ENCODE data around the gene GLP2R. TPM values are rescaled to one million over a fixed set of nuclear protein-coding genes. Genes with fewer than 3 reads are reported as not detected.

The GLP2R gene
- total and polyA plus RNA-seq, 10 of the 15 experiments (the other 5 are each of a cell fraction or from before 2014, with no cell fraction given): not detected

DNA sequence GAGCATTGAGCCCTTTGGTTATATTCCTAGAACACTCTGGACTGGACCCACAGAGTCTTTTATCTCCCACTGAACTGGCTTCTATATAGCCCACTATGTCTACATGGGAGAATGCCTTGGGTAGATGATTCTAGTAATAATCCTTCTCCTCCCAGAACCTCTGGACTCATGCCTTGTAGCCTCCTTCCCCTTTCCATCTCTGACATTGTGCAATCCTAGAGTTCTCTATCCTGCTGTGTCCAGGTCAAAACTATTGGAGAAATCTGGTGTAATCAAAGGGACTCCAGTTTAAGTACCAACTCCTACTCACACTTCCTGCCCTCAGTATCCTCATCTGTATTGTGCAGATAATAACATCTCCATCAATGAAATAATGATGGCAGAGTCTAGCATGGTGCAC lies 70.2 kb downstream of the GLP2R start:
- FAIRE-seq (no peak), DNase-seq (ENCODE audit: low read depth, low spot score) (no peak), ATAC-seq (no peak)
- H3K27me3 ChIP-seq (replicated peaks in 1 of 2; ENCODE audit: control insufficient read depth in 2 of 2, insufficient read depth in 2 of 2, low read length in 1 of 2): peaks cover 0 to 4% of the 10 kb centered on the region in 2 experiments; a peak in 1 of 4 replicates
- H3K9ac ChIP-seq (ENCODE audit: control insufficient read depth, insufficient read depth, low read length): no peak overlapping the region
- intact Hi-C loops (cut with micrococcal nuclease; ENCODE audit: unreplicated experiment): no loop called here
- POLR2A ChIA-PET: no interaction called here
- H4K20me1 ChIP-seq (ENCODE audit: control insufficient read depth, insufficient read depth): no peaks in the 10 kb centered on the region
- no TSS peak for BruUV-seq (replicated peaks)
- H3K36me3 ChIP-seq (ENCODE audit: control insufficient read depth in 2 of 2, insufficient read depth in 2 of 2, low read length in 1 of 2): no peaks in the 10 kb centered on the region
- no peak overlapping the region for H3K4me2 ChIP-seq (ENCODE audit: control insufficient read depth, insufficient read depth)
- TF ChIP-seq SIN3A (IDR thresholded peaks at IDR 0.05; ENCODE audit: low read depth, low read length): no peak
- no peak for TF ChIP-seq MTA2 (IDR thresholded peaks at IDR 0.05; ENCODE audit: low read depth)
- no peak for TF ChIP-seq BCL11A (IDR thresholded peaks at IDR 0.05; ENCODE audit: low read depth, low read length)
- TF ChIP-seq NRF1 (conservative IDR thresholded peaks at IDR 0.05; ENCODE audit: low read depth, low read length): no peak
- TF ChIP-seq SREBF1 (IDR thresholded peaks at IDR 0.05; ENCODE audit: low read length): no peak
- TF ChIP-seq, protein P1, sequence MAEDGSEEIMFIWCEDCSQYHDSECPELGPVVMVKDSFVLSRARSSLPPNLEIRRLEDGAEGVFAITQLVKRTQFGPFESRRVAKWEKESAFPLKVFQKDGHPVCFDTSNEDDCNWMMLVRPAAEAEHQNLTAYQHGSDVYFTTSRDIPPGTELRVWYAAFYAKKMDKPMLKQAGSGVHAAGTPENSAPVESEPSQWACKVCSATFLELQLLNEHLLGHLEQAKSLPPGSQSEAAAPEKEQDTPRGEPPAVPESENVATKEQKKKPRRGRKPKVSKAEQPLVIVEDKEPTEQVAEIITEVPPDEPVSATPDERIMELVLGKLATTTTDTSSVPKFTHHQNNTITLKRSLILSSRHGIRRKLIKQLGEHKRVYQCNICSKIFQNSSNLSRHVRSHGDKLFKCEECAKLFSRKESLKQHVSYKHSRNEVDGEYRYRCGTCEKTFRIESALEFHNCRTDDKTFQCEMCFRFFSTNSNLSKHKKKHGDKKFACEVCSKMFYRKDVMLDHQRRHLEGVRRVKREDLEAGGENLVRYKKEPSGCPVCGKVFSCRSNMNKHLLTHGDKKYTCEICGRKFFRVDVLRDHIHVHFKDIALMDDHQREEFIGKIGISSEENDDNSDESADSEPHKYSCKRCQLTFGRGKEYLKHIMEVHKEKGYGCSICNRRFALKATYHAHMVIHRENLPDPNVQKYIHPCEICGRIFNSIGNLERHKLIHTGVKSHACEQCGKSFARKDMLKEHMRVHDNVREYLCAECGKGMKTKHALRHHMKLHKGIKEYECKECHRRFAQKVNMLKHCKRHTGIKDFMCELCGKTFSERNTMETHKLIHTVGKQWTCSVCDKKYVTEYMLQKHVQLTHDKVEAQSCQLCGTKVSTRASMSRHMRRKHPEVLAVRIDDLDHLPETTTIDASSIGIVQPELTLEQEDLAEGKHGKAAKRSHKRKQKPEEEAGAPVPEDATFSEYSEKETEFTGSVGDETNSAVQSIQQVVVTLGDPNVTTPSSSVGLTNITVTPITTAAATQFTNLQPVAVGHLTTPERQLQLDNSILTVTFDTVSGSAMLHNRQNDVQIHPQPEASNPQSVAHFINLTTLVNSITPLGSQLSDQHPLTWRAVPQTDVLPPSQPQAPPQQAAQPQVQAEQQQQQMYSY (CRISPR knock-in tag; IDR thresholded peaks at IDR 0.05): no peak
- no peak for TF ChIP-seq WRNIP1 (IDR thresholded peaks at IDR 0.05; ENCODE audit: borderline replicate concordance, low read depth, low read length)
- TF ChIP-seq SIX5 (IDR thresholded peaks at IDR 0.05; ENCODE audit: low read depth, low read length, severe bottlenecking): no peak
- TF ChIP-seq, protein P2, sequence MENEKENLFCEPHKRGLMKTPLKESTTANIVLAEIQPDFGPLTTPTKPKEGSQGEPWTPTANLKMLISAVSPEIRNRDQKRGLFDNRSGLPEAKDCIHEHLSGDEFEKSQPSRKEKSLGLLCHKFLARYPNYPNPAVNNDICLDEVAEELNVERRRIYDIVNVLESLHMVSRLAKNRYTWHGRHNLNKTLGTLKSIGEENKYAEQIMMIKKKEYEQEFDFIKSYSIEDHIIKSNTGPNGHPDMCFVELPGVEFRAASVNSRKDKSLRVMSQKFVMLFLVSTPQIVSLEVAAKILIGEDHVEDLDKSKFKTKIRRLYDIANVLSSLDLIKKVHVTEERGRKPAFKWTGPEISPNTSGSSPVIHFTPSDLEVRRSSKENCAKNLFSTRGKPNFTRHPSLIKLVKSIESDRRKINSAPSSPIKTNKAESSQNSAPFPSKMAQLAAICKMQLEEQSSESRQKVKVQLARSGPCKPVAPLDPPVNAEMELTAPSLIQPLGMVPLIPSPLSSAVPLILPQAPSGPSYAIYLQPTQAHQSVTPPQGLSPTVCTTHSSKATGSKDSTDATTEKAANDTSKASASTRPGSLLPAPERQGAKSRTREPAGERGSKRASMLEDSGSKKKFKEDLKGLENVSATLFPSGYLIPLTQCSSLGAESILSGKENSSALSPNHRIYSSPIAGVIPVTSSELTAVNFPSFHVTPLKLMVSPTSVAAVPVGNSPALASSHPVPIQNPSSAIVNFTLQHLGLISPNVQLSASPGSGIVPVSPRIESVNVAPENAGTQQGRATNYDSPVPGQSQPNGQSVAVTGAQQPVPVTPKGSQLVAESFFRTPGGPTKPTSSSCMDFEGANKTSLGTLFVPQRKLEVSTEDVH (IDR thresholded peaks at IDR 0.05; ENCODE audit: low read depth, partially characterized antibody): no peak
- H3K79me2 ChIP-seq (ENCODE audit: control insufficient read depth, insufficient read depth, low read length): no peaks in the 10 kb centered on the region
- no peak overlapping the region for H2AFZ ChIP-seq (ENCODE audit: control insufficient read depth, low read depth, low read length)
- SMC1A ChIA-PET (ENCODE audit: uncharacterized antibody, unreplicated experiment): no interaction called here
- RAD21 ChIA-PET (ENCODE audit: unreplicated experiment): no interaction called here
- CTCF ChIA-PET: no interaction called here
- H3K27ac ChIP-seq (ENCODE audit: control insufficient read depth, insufficient read depth): no peak overlapping the region
- H3K9me3 ChIP-seq (replicated peaks; ENCODE audit: control insufficient read depth, insufficient read depth, low read length): no peaks in the 10 kb centered on the region
- H3K4me1 ChIP-seq (ENCODE audit: control insufficient read depth, insufficient read depth, low read length): no peaks in the 10 kb centered on the region
- H3K4me3 ChIP-seq: no peak overlapping the region
- in situ Hi-C loops (cut with MboI): loop anchor here (10.0 kb wide), 1 partner anchor 61 kb away; no protein-coding TSS in a partner anchor
